HG03469 (cell line): Measurements from ENCODE around the gene NBDY.
"Not testable (repeated sequence)": the region's sequence is repeated elsewhere in the genome, so short reads cannot be mapped to it uniquely, and the experiment has no call there.

Experiments used
- ATAC-seq: cut with Tn5 transposase; IDR thresholded peaks from one replicate; pipeline ENCODE4 v1.9.1; 2021; ENCODE audit warnings: mild to moderate bottlenecking, moderate library complexity, moderate number of reproducible peaks; ENCODE audit not compliant: unreplicated experiment

Gene NBDY, protein sequence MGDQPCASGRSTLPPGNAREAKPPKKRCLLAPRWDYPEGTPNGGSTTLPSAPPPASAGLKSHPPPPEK

DNA sequence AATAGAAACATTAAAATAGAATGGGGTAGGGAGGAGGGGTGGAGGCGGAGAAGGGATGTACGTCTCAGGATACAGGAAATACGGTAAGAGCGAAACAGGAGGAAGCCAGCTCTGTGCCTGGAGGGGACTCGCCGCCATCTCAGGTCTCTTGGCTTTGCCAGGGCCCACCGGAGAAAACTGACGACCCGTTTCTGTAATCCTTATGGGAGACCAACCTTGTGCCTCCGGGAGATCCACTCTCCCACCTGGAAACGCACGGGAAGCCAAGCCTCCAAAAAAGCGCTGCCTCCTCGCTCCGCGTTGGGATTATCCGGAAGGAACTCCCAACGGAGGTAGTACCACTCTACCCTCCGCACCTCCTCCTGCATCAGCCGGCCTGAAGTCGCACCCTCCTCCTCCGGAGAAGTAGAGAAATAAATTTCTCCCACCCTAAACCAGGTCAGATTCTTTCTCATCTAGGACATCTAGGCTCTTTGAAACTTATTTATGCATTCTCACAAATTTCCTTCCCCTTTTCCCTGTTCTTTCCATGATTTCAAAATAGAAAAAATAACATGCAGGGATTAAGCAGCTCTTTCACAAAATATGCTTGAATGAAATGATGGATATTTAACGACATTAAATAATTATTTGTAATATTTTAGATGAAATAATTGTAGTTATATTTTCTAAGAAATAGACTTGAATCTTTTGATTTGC, at the start of gene NBDY:
TSS of gene NBDY (plus strand) at position 92 of the 699 bp plus-strand sequence. CDS start at position 203, 111 bp downstream.
- peak; percentile 50 for ATAC-seq

DNA sequence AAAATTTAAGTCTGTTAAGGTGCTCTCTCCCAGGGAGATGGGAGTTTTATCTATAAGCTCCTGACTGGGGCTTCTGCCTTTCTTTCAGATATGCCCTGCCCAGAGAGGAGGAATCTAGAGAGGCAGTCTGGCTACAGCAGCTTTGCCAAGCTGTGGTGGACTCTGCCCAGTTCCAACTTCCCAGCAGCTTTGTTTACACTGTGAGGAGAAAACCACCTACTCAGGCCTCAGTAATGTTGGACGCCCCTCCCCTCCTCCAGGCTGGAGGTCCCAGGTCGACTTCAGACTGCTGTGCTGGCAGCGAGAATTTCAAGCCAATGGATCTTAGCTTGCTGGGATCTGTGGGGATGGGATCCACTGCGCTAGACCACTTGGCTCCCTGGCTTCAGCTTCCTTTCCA, 24.5 kb upstream of the NBDY start:
- not testable (repeated sequence) for ATAC-seq

DNA sequence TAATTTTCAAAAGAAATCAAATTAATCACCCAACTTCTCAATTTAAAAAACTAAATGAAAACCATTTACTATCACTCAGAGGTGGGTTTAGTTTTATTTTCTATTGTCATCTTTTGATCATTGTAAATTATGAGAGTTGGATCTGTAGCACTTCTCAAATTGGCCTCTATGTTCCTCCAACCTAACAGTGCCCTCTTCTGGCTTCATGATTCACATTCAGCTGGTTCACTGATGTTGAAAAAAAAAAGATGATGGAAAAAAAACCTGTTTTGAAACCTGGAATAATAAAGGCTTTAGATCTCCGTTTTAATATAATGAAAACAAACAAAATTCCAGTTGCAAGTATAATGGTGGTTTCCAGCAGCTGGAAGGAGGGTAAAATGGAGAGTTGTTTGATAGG, 2.4 kb upstream of the NBDY start:
- ATAC-seq: no peak

DNA sequence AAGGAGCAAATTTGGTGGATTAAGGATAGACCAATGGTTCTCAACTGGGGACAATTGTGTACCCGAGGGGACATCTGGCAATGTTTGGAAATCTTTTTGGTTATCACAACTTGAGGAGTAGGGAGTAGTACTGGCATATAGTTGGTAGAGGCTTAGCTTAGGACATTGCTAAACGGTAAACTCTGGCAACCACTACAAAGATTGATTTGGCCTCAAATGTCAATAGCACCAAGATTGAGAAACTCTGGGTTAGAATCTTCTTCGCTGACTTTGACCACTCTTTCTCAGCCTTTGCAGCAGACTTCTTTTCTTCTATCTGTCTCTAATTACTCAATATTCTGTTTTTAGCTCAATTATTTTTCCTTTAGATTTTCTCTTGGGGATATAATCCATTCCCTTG, 1.5 kb upstream of the NBDY start:
- no peak for ATAC-seq

DNA sequence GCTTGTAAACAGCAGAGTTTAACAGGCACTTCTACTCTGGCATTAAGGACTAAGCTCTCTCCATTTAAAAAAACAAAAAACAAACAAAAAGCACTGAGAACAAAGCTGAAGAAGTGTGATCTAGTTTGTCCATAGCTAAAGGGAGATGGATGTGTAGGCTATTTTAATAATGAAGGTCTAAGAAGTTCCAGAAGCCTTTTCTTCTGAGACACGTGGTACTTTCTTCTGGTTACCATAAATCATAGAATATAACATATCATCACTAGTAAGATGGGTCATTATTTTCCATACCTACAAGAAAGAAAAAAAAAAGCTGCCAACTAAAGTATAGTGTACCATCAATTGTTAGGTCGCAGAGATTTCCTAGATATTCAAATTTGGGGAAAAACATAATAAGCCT, 722 bp upstream of the NBDY start:
- ATAC-seq: no peak

DNA sequence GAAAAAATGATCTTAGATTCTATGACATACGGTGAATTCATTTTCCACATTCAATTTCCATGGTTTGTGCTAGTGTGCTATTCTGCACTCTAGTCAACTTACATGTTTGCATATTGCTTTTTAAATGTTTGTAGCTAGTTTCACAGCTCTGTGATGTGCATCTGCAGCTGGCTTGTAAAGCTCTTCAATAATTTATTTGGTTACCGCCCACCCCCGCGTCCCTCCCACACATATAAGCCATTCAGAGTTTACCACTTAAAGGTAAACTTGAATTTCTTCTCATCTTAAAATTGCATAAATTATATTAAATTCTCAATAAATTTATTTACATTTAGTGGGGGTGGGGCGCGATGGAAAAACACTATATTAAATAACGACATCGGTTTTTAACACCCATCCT, 291 bp upstream of the NBDY start:
- no peak for ATAC-seq

DNA sequence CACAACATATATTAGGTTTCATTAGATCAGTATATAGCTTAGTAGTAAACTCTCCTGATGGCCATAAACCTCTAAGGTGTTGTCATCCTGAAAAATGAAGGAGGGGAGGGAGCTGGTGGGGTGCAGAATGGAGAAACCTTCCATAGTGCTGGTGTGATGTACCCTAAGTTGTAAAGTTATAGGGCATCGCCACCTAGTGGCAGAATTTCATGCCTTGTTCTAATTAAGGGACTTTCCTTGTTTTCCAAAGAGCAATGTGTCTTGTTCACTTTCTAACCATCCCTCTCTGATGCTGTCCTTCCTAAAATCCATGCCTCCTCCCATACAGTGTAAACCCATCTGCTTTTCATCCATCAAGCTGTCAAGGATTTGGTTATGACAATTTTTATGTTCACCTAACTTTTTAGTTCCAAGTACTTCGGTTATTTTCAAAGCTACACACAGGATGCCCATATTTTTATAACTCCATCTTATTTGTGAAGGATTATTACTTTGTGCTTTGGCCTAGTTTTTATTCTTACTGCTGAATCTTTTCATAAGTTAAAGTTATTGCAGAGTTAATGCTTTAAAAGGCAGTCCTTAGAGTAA, 4.5 kb downstream of the NBDY start:
- ATAC-seq: no peak

DNA sequence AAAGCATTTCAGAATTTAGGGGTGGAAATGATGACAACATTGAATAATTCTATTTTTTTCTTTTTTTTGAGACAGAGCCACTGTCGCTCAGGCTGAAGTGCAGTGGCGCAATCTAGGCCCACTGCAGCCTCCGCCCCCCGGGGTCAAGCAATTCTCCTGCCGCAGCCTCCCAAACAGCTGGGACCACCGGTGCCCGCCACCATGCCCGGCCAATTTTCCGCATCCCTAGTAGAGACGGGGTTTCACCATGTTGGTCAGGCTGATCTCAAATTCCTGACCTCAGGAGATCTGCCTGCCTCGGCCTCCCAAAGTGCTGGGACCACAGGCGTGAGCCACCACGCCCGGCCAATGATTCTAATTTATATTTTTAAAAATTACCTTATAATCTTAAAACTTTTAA, 7.2 kb downstream of the NBDY start:
- ATAC-seq: no peak

DNA sequence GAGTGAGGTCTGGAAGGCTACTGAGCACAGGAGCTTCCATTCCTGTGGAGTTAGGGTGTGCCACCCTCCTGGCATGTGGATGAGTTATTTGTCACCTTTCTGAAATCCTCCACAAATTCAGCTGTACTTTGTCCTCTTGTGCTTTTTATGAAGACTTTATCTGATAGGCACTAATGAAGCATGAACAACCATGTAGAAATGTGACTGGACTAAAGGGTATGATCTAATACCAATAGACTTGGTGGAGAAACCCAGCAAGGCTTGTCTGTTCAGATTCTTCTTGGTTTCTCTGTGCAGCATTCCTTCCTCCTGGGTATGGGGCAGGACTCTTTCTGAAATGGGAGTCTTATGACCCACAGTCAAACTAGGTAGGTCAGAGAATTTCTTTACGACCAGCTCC, 9.6 kb downstream of the NBDY start:
- ATAC-seq: no peak

DNA sequence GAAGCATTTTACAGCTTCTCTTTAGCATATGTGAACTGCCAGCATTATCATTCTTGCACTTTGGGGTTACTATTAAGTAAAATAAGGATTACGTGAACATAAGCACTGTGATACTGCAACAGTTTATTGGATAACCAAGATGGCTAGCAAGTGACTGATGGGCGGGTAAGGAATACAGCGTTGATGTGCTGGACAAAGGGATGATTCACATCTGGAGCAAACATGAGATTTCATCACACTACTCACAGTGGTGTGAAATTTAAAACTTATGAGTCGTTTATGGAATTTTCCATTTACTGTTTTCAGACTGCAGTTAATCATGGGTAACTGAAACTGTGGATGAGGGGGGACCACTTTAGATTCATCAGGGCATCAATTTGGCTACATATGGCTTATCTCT, 16.0 kb downstream of the NBDY start:
- ATAC-seq: no peak

DNA sequence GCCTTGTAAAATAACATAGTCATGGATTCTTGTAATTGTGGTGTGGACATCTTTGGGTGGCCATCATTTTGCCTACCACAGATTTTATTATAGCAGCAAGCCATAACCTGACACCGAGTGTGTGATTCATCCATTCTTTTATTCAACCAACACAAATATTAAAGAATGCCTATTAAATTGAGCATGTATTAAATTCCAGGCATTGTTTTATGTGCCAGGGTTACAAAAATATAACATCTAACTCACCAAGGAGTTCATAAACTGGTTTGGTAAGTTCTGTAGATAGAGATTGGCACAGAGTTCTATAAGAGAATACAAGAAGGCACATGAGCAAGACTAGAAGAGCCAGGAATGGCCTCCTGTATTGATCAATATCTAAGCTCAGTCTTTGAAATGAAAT, 18.0 kb downstream of the NBDY start:
- ATAC-seq: no peak

DNA sequence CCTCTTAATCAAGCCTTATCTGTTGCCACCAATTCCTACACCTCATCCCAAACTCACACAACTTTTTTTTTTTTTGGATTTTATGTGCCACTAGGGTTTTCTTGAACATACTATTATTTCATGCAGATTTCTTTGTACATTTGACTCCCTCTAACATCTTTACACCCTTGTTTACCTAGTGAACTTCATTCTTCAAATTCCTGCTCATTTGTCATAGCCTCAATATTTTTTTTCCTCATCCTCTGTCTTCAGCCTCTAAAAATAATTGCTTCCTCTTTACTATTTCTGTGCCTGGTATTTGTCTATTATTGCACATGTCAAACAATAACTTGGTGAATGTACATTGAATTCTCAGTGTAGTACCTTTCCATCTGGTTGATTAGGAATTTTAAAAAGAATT, 22.0 kb downstream of the NBDY start:
- no peak for ATAC-seq

DNA sequence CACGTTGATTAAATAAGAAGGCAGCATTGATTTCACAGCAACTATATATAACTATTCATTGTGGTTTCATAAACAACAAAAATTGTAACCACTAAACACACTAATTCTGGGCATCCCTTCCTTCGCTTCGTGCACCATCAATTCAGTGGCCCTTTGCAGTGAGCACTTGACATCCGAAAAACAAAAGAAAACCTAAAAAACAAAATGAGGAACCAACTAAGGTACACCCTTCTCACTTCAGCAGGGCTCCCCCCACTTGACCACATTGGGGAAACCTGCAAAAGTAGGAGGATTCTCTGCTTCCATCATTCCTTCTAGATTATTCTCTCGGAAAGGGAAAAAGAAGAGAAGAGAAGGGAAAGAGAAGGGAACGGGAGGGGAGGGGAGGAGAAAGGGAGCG, 28.3 kb downstream of the NBDY start:
- peak; percentile 72 for ATAC-seq

DNA sequence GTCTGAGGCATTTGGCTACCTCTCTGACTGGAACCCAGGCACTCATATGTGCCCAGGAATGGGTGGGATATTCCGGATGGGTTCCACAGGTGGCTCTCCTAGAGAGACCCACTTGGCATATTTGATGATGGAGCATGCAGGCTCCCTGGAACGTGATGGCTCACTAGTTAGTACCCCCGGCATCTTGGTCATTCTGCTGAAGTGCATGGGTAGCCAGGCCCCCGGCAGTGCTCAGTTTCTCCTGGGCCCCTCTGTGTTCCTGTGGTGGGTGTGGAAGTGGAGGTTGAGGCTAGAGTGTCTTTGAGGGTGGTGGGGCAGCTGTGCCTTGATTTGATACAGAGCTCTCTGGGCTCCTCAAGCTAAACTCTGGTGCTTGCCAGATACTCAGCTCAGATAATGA, 29.4 kb downstream of the NBDY start:
- ATAC-seq: no peak

DNA sequence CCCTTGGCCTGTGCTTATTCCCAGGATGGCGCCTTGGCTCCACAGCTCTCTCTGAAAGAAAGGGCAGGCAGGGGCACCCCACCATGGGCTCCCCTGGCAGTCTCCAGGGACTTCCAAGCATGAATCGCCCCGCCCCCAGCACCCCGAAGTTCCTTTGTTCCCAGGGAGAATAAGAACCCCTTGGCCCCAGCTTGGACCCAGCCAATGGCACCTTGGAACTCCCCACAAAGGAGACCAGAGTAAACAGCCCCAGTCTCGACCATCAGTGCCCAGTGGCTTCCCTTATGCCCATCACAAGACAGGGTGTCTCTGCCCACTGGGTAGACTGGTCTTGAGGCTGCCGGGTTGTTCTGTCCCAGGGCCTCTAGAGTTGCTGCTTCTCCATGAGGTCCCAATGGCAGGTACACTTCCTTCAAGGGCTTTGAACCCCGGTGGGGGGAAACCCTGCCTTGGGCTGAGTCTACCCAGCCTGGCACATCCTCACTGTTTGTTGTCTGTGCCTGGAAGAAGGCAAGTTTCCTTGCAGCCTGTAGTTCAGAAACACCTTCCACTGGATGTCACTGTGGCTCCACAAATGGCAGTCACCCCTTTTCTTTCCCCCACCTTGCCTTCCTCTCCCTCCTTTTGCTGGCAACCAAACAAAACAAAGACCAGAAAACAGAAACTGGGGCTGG, 30.8 kb downstream of the NBDY start:
- no peak for ATAC-seq

DNA sequence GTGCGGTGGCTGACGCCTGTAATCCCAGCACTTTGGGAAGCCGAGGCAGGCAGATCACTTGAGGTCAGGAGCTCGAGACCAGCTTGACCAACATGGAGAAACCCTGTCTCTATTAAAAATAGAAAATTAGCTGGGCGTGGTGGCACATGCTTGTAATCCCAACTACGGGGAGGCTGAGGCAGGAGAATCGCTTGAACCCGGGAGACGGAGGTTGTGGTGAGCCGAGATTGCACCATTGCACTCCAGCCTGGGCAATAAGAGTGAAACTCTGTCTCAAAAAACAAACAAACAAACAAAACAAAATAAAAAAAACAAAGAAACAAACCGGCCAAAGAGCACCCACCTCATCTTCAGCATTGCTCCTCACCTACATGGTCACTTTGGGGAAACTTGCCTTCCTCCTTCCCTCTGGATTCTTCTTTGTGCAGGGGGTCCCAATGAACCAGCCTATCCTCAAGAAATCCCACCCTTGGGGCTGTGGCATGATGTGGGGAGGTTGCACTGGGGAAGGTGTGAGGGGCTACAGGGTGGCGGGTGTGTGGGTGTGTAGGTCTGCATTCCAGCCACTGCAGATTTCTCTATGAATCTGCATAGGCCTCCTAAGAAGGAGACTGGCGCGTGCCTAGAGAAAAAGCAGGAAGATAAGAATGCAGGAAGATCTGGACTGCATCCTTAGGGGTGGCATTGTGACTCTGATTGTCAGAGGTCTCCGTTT, 31.5 kb downstream of the NBDY start:
- ATAC-seq: not testable (repeated sequence)

DNA sequence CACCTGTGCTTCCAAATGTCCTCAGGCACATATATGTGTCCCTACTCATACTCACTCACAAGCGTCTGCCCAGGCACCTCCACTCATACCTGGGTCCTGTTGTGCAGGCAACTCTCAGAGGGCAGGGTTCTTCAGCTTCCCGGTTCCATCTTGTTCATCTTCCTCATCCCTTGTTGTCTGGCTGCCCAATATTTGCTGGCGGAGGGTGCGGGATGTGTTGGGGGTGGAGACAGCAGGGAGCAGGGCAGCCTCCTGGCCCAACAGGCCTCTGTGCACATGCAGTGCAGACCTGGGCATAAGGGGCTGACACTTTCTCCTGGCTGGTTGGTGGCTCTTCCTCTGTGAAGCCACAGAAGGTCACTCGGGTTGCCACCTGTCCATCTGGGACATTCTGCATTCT, 32.1 kb downstream of the NBDY start:
- no peak for ATAC-seq

DNA sequence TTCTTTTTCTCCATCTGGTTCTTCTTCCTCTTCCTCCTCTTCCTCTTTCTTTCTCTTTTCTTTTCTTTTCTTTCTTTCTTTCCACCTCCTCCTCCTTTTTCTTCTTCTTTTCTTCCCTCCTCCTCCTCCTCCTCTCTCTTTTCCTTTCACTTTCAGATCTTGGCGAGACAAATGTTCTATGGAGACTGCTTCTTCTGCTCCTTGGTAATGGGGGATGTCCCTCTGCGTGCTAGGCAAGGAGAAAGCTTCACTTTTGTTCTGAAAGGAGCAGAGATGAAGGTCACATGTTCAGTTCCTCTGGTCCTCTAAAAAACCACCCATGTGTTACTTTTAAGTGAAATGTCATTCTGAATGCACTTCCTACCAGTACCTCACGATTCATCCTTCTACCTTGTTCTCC, 33.2 kb downstream of the NBDY start:
- peak; percentile 36 for ATAC-seq

DNA sequence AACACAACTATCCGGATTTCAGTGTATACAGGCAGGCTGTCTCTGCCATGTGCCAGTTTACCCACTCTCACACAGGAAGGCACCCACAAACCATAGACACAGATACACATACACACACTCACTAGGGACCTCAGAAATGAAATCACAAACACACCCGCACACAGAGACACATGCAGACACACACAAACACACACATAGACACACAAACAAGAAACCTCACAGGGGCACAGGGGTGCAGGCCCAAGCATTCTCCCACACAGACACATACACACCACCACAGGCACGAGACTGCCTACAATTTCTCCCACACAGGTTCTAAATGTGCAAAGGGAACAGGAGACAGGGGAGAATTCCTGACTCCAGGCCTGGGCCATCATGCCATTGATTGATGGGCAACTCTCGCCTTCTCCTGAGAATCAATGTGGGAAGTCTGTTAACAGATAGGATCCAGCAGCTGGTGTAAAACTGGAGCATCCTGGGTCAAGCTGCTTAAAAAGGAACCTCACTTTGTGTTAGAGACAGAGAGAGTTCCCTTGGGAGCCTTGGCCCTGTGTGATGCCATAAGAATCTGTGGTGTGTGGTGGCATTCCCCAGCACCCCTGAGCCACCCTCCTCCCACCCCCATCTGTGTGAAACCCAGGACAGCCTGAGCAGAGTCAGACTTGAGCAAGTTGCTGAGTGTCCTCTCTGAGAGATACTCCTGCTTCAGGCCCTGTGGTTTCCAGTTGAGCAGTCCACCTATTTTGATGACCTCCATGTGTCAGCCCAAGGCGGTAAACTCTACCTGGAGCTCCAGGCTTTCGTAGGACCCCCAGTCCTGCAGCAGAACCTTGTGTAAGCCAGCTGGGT, 33.9 kb downstream of the NBDY start:
- ATAC-seq: peak; percentile 7

DNA sequence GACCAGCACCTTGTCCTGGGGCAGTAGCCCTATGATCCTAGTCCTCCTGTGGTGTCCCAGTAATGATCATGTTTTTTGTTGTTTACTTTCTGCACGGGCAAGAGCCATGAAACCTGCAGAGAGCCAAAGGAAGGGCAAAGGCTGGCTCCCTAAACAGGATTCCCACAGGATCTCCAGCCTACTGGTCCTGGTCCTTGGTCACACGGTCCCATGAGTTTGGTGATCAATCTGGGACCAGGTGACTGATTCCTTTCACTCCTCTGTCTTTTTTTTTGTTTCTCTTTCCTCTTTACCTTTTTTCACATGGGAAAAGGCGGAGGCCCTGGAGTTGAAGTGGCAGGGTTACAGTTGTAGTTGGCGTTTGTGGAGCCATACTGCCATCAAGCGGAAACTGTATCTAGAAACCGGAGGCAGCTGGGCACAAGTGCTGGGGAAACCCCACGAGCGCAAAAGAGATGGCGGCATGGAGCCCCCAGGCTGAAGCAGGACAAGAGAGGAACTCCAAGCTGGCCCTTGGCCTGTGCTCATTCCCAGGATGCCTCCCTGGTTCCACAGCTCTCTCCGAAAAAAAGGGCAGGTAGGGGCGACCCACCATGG, 34.6 kb downstream of the NBDY start:
- ATAC-seq: no peak
